T-cell (primary cell): ENCODE measurements around the gene RBX1. TPM values are rescaled to one million over a fixed set of nuclear protein-coding genes. Genes with fewer than 3 reads are reported as not detected.
A peak's percentile ranks its signal among the peaks of the same experiment; 100 is the strongest.

Experiments used
- ATAC-seq, 4 experiments: fragments of 200-7000 bp in 3 of 4; fragments of 150-1000 bp in 1 of 4; cut with Tn5 transposase; replicated peaks in 1 of 4; 1 replicate in 3 of 4; 2 replicates in 1 of 4; pipeline ENCODE4 v1.10.0; 2021; ENCODE audit warnings: moderate library complexity in 3 of 4, mild to moderate bottlenecking in 2 of 4, moderate number of reproducible peaks in 1 of 4
- CTCF ChIA-PET, 2 donors: fragments of 300-600 bp; sonication (Branson Sonifier 250); formaldehyde crosslinking; loops; one replicate each; lab custom pipeline; 2022; ENCODE audit warnings: antibody characterized with exemption in 2 of 2; lab: Charles Lee
- POLR2A ChIA-PET, 2 donors: fragments of 300-600 bp; sonication (Branson Sonifier 250); formaldehyde crosslinking; loops; one replicate each; lab custom pipeline; 2022; ENCODE audit warnings: antibody characterized with exemption in 2 of 2; lab: Charles Lee
- DNase-seq, 35 experiments: peaks; one replicate each; pipeline versions ENCODE4 v3.0.0 to v3.0.0-alpha.2; 2013 to 2023
- H3K27ac ChIP-seq: one replicate; pipeline ENCODE4 v1.5.1; 2013; ENCODE audit warnings: low read length
- H3K27me3 ChIP-seq, 2 experiments: replicated peaks in 1 of 2; 1 replicate in 1 of 2; 2 replicates in 1 of 2; pipeline versions ENCODE4 v1.6.1 to v1.7.0; 2013; ENCODE audit warnings: low read length in 1 of 2, mixed read lengths in 1 of 2; ENCODE audit not compliant: control insufficient read depth in 2 of 2, insufficient read depth in 2 of 2; ENCODE audit errors: extremely low read depth in 1 of 2
- H3K36me3 ChIP-seq, 2 donors: 1 replicate in 1 of 2; 2 replicates in 1 of 2; pipeline versions ENCODE4 v1.6.1 to v1.7.0; 2013; ENCODE audit warnings: low read length in 1 of 2; ENCODE audit not compliant: control insufficient read depth in 2 of 2, insufficient read depth in 1 of 2; ENCODE audit errors: extremely low read depth in 1 of 2
- H3K4me1 ChIP-seq, 2 experiments: 1 replicate in 1 of 2; 2 replicates in 1 of 2; pipeline versions ENCODE4 v1.6.1 to v1.7.0; 2013; ENCODE audit warnings: low read length in 2 of 2, mixed read lengths in 1 of 2; ENCODE audit not compliant: insufficient read depth in 2 of 2, control insufficient read depth in 1 of 2; ENCODE audit errors: extremely low read depth in 1 of 2
- H3K4me3 ChIP-seq, 2 donors: 1 replicate in 1 of 2; 2 replicates in 1 of 2; pipeline versions ENCODE4 v1.5.1 to v1.7.0; 2013; ENCODE audit warnings: mild to moderate bottlenecking in 2 of 2, low read length in 1 of 2, moderate library complexity in 1 of 2; ENCODE audit not compliant: control insufficient read depth in 1 of 2; ENCODE audit errors: extremely low read depth in 1 of 2
- H3K9me3 ChIP-seq: 2 replicates; pipeline ENCODE4 v1.7.0; 2013
- H3K27ac Mint-ChIP-seq, 2 donors: one replicate each; pipeline ENCODE4 v1.8.0; 2020 to 2021; ENCODE audit warnings: mild to moderate bottlenecking in 2 of 2, mixed read lengths in 2 of 2
- H3K27me3 Mint-ChIP-seq, 2 donors: one replicate each; pipeline ENCODE4 v1.8.0; 2021 to 2022; ENCODE audit warnings: mixed read lengths in 2 of 2
- H3K36me3 Mint-ChIP-seq: one replicate; pipeline ENCODE4 v1.8.0; 2021; ENCODE audit warnings: mixed read lengths
- H3K4me1 Mint-ChIP-seq, 3 donors: one replicate each; pipeline ENCODE4 v1.8.0; 2020 to 2022; ENCODE audit warnings: mixed read lengths in 3 of 3, mild to moderate bottlenecking in 1 of 3
- H3K4me3 Mint-ChIP-seq, 3 donors: one replicate each; pipeline ENCODE4 v1.8.0; 2020 to 2022; ENCODE audit warnings: mild to moderate bottlenecking in 3 of 3, mixed read lengths in 3 of 3, moderate library complexity in 3 of 3
- H3K9me3 Mint-ChIP-seq, 3 donors: one replicate each; pipeline ENCODE4 v1.8.0; 2020 to 2022; ENCODE audit warnings: mixed read lengths in 3 of 3
- WGBS: methylation state at CpG from one replicate; pipeline ENCODE4 v1.1.5; 2013; ENCODE audit warnings: missing lambda C conversion rate; ENCODE audit not compliant: insufficient coverage; 5-methylcytosine and 5-hydroxymethylcytosine counted together
- total RNA-seq, 35 experiments: library from RNA in 6 of 35; stranded (reverse) in 6 of 35; fragments of 120-200 nt in 1 of 35; gene quantifications; one replicate each; pipeline versions ENCODE4 v1.2.1 to v1.2.4 and lab custom pipeline; 2013 to 2026

RBX1 gene
- total RNA-seq, 5 donors from 2014 or later (not counting 1 experiment from before 2014, with no cell fraction given) = 27.1 to 46.1 (median 39.7) TPM

DNA sequence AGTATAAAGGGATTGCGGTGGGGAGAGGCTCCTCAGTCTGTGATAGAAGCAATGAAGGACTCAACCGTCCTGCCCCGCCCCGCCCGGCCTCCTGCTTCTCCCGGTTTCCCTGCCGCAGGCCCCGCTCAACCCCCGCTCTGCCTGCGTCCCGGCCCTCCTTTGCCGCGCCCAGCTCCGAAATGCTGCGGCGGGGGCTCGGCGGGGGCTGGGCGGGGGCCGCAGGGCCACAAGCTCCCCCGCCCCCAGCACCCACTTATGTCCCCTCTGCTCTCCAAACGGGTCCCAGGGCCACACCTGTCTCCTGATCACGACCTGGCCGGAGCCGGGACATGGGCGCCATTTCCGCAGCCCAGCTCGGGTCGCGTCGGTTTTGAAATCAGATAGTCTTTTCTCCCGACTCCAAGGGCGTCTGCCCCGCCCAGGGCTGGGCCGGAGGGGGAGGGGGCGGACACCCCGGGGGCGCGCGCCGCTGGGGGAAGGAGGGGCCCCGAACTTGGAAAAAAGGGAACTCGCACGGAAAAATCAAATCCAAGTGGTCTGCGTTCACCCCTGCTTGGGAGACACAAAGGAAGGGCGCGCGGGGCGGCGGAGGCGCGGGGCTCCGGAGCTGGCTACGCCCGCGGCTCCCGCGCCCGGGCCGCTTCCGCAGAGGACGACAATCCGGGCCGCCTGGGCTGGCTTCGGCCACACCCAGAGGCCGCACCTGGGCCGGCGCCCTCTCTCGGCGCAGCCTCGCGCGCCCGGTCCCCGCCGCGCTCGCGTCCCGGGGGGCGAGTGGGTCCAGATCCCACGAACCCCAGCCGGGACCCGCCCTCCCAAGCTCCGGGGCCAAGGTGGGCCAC is 70.7 kb downstream of the RBX1 start:
- DNase-seq (peak in 32 of 35 experiments; percentile 1 to 65 (median 24)), ATAC-seq (peak; percentile 69 to 81 (median 78))
- Mint-ChIP-seq H3K4me1 (peaks cover 8 to 19% (median 13%) of the 10 kb centered on the region in 3 donors), H3K36me3 (no peaks in the 10 kb centered on the region), H3K9me3 (no peaks in the 10 kb centered on the region), H3K27me3 (no peaks in the 10 kb centered on the region), H3K27ac (peak overlapping the region; percentile 93 to 96), H3K4me3 (peak overlapping the region; percentile 85 to 94 (median 86))
- under 1% methylated on average over 80 of the region's 85 CpGs for WGBS
- no peaks in the 10 kb centered on the region for H3K9me3 ChIP-seq
- POLR2A ChIA-PET = interaction anchor here in 1 of 2 donors (0.5 kb wide), 1 partner anchor 70 kb away, joined by 5 read pairs; the partner anchor contains the start of gene RBX1
- H3K4me3 ChIP-seq = peak overlapping the region; percentile 60 to 62
- H3K27me3 ChIP-seq = no peaks in the 10 kb centered on the region
- H3K36me3 ChIP-seq = no peaks in the 10 kb centered on the region
- CTCF ChIA-PET = no interaction called here
- peak overlapping the region; percentile 86 for H3K27ac ChIP-seq
- peaks cover 2 to 21% of the 10 kb centered on the region in 2 experiments for H3K4me1 ChIP-seq

- peaks cover 2 to 21% of the 10 kb centered on the region in 2 experiments for H3K4me1 ChIP-seq
- peaks cover 8 to 19% (median 13%) of the 10 kb centered on the region in 3 donors for H3K4me1 Mint-ChIP-seq
- ChIA-PET CTCF (no interaction called here), POLR2A (interaction anchor here (0.6 to 1.7 kb wide), 2 partner anchors 50 to 71 kb away, joined by 5 read pairs; partner anchors contain the start of gene RBX1 (in 1 of the 2))
- peak overlapping the region; percentile 86 for H3K27ac ChIP-seq
- H3K4me3 ChIP-seq = peak overlapping the region; percentile 60 to 62
- DNase-seq = peak; percentile 45 to 86 (median 66)
- H3K9me3 ChIP-seq = no peaks in the 10 kb centered on the region
- peak overlapping the region; percentile 75 to 85 (median 79) for H3K4me3 Mint-ChIP-seq
- H3K36me3 ChIP-seq = no peaks in the 10 kb centered on the region
- H3K27me3 Mint-ChIP-seq = no peaks in the 10 kb centered on the region
- WGBS = 6% methylated on average over 38 of the region's 46 CpGs
- ATAC-seq = peak; percentile 78 to 88 (median 84)
- no peaks in the 10 kb centered on the region for H3K36me3 Mint-ChIP-seq
- no peaks in the 10 kb centered on the region for H3K9me3 Mint-ChIP-seq
- H3K27me3 ChIP-seq = no peaks in the 10 kb centered on the region
- H3K27ac Mint-ChIP-seq = peak overlapping the region; percentile 82
These were observed 71.5 kb downstream of the RBX1 start for GRCh38 chr22:41022470-41023298.

Other genes starting within 250 kb of the RBX1 start
- 10 to 100 TPM in 4 of 5 donors, 1 to 10 TPM in 1; 8.9 to 14.2 (median 12.7) TPM for gene SLC25A17, start 132.0 kb upstream of the RBX1 start, total RNA-seq
- 100 to 1,000 TPM; 135 to 186 (median 140) TPM for gene ST13, start 94.7 kb upstream of the RBX1 start, total RNA-seq
- 10 to 100 TPM; 15.1 to 20.7 (median 15.8) TPM for gene XPNPEP3, start 94.2 kb upstream of the RBX1 start, total RNA-seq
- gene DNAJB7, start 89.3 kb upstream of the RBX1 start, total RNA-seq = not detected
- 100 to 1,000 TPM in 3 of 5 donors, 10 to 100 TPM in 2; 97.6 to 161 (median 101) TPM for gene EP300, start 141.2 kb downstream of the RBX1 start, total RNA-seq